OCI-LY7 (cell line): ENCODE results near the gene MKNK1. TPM values are rescaled to one million over a fixed set of nuclear protein-coding genes. Genes with fewer than 3 reads are reported as not detected.

Experiments used
- BruUV-seq: library from RNA; stranded (reverse); fragments of 400-500 nt; replicated peaks from 2 replicates; lab custom pipeline; 2021; lab: Mats Ljungman, UMichigan
- CTCF ChIA-PET: fragments of 300-600 bp; sonication (Branson Sonifier 250); formaldehyde crosslinking; loops from one replicate; lab custom pipeline; 2022; ENCODE audit warnings: antibody characterized with exemption; ENCODE audit not compliant: unreplicated experiment; lab: Charles Lee
- POLR2A ChIA-PET: fragments of 300-600 bp; sonication (Branson Sonifier 250); formaldehyde crosslinking; loops from one replicate; lab custom pipeline; 2022; ENCODE audit warnings: antibody characterized with exemption; lab: Charles Lee
- DNase-seq: peaks from one replicate; pipeline ENCODE4 v3.0.0-alpha.2; 2015; ENCODE audit warnings: low spot score
- H2AFZ ChIP-seq: fragments of 200-600 bp; sonication (generic), shearing (Covaris generic); 2 replicates; pipeline ENCODE4 v1.6.1; 2014; ENCODE audit warnings: mild to moderate bottlenecking, antibody characterized with exemption, low read length, moderate library complexity
- H3K27ac ChIP-seq: fragments of 200-600 bp; sonication (generic); 2 replicates; pipeline ENCODE4 v1.5.1; 2014; ENCODE audit warnings: mixed run types, low read depth, mild to moderate bottlenecking, moderate library complexity, low read length, inconsistent platforms; ENCODE audit not compliant: poor library complexity, severe bottlenecking
- H3K36me3 ChIP-seq: fragments of 200-600 bp; sonication (generic); 2 replicates; pipeline ENCODE4 v1.6.1; 2014; ENCODE audit warnings: mild to moderate bottlenecking, antibody characterized with exemption, low read length, moderate library complexity, mixed read lengths; ENCODE audit not compliant: insufficient read depth
- H3K4me1 ChIP-seq: fragments of 200-600 bp; sonication (generic); 2 replicates; pipeline ENCODE4 v1.5.1; 2014; ENCODE audit warnings: mild to moderate bottlenecking, low read length; ENCODE audit not compliant: insufficient read depth, poor library complexity, severe bottlenecking
- H3K4me2 ChIP-seq: fragments of 200-600 bp; sonication (generic); 2 replicates; pipeline ENCODE4 v1.6.1; 2014; ENCODE audit warnings: mild to moderate bottlenecking, low read length
- H3K4me3 ChIP-seq: fragments of 200-600 bp; sonication (generic); 2 replicates; pipeline ENCODE4 v1.5.1; 2014; ENCODE audit warnings: mild to moderate bottlenecking, low read depth, low read length; ENCODE audit not compliant: poor library complexity, severe bottlenecking
- H3K79me2 ChIP-seq: fragments of 200-600 bp; sonication (generic); 2 replicates; pipeline ENCODE4 v1.6.1; 2016; ENCODE audit warnings: low read depth, mild to moderate bottlenecking, low read length, moderate library complexity, mixed read lengths; ENCODE audit not compliant: insufficient read depth
- H3K9me2 ChIP-seq: fragments of 200-600 bp; sonication (generic); 2 replicates; pipeline ENCODE4 v1.6.1; 2016; ENCODE audit warnings: mild to moderate bottlenecking, low read length, mixed read lengths; ENCODE audit not compliant: insufficient read depth
- H3K9me3 ChIP-seq: fragments of 200-600 bp; sonication (generic); 2 replicates; pipeline ENCODE4 v1.6.1; 2014; ENCODE audit warnings: mild to moderate bottlenecking, mixed run types, low read length, mixed read lengths
- H4K20me1 ChIP-seq: fragments of 200-600 bp; sonication (generic); 2 replicates; pipeline ENCODE4 v1.6.1; 2014; ENCODE audit warnings: mild to moderate bottlenecking, antibody characterized with exemption, low read length, moderate library complexity, mixed read lengths; ENCODE audit not compliant: insufficient read depth
- CTCF ChIP-seq: fragments of 200-600 bp; sonication (generic); conservative IDR thresholded peaks from 2 replicates; pipeline ENCODE4 v1.5.1; 2014; ENCODE audit warnings: mild to moderate bottlenecking, antibody characterized with exemption, low read length, moderate library complexity, mixed read lengths
- EZH2phosphoT487 ChIP-seq: fragments of 200-600 bp; sonication (generic); IDR thresholded peaks from 2 replicates; pipeline ENCODE4 v1.6.1; 2018; ENCODE audit warnings: low read depth, borderline replicate concordance, mild to moderate bottlenecking, mixed run types, antibody characterized with exemption, low read length, moderate library complexity, mixed read lengths
- intact Hi-C: fragments of 100-400 bp; cut with micrococcal nuclease; formaldehyde crosslinking; loops from one replicate; pipeline ENCODE4 v1.10.0; 2022; ENCODE audit not compliant: unreplicated experiment
- total RNA-seq, 2 experiments: library from RNA; depleted of rRNA in 1 of 2; stranded (reverse); fragments of >200 nt in 1 of 2; shearing (Covaris generic) in 1 of 2; gene quantifications; 2 replicates each; pipeline ENCODE4 v1.2.3, GENCODE V29; 2014 to 2022

Gene MKNK1
- total RNA-seq, 2 experiments from 2014 or later: 11.5 to 24.0 TPM

- intact Hi-C loops: no loop called here
- POLR2A ChIA-PET: interaction anchor here (0.6 to 8.5 kb wide), 2 partner anchors 11 to 1818 kb away, joined by 3 to 62 read pairs; partner anchors contain the start of gene MKNK1
- Histone ChIP-seq H2AFZ (no peak overlapping the region), H3K4me3 (no peak overlapping the region), H3K9me2 (no peaks in the 10 kb centered on the region), H3K4me2 (peak overlapping the region; percentile 78), H3K36me3 (no peaks in the 10 kb centered on the region), H3K79me2 (no peaks in the 10 kb centered on the region), H3K4me1 (peaks cover 17% of the 10 kb centered on the region), H3K9me3 (no peaks in the 10 kb centered on the region), H3K27ac (no peak overlapping the region), H4K20me1 (no peaks in the 10 kb centered on the region)
- DNase-seq: no peak
- TF ChIP-seq CTCF: no peak
- TF ChIP-seq EZH2phosphoT487: no peak
- CTCF ChIA-PET: interaction anchor here (0.6 kb wide), 1 partner anchor 60 kb away, joined by 3 read pairs; no protein-coding TSS in a partner anchor
- no TSS peak for BruUV-seq
Measured at GRCh38 chr1:46615088-46615487, 11.0 kb upstream of the MKNK1 start.

- no peak for DNase-seq
- Histone ChIP-seq H3K36me3 (no peaks in the 10 kb centered on the region), H3K9me3 (no peaks in the 10 kb centered on the region), H2AFZ (no peak overlapping the region), H4K20me1 (no peaks in the 10 kb centered on the region), H3K4me3 (no peak overlapping the region), H3K4me2 (no peak overlapping the region), H3K9me2 (no peaks in the 10 kb centered on the region), H3K4me1 (peaks cover 17% of the 10 kb centered on the region), H3K79me2 (no peaks in the 10 kb centered on the region), H3K27ac (no peak overlapping the region)
- no TSS peak for BruUV-seq
- no peak for TF ChIP-seq CTCF
- no peak for TF ChIP-seq EZH2phosphoT487
- POLR2A ChIA-PET: interaction anchor here (8.5 kb wide), 1 partner anchor 10 kb away, joined by 62 read pairs; the partner anchor contains the start of gene MKNK1
- intact Hi-C loops: no loop called here
- CTCF ChIA-PET: interaction anchor here (1.5 kb wide), 1 partner anchor 10 kb away, joined by 4 read pairs; the partner anchor contains the start of gene MKNK1
Measured at GRCh38 chr1:46614604-46614984, 10.5 kb upstream of the MKNK1 start.
